ACC112 (cell line): ENCODE results near the gene TRAPPC5.

Experiments used
- H2AFZ ChIP-seq: fragments of 200-600 bp; sonication (generic); one replicate; pipeline ENCODE4 v1.6.0; 2017; ENCODE audit warnings: antibody characterized with exemption, low read length; ENCODE audit not compliant: unreplicated experiment
- H3K27ac ChIP-seq: fragments of 200-600 bp; sonication (generic); 2 replicates; pipeline ENCODE4 v1.5.1; 2014; ENCODE audit warnings: low read depth, mild to moderate bottlenecking, antibody characterized with exemption, low read length, moderate library complexity
- H3K27me3 ChIP-seq: fragments of 200-600 bp; sonication (generic); 2 replicates; pipeline ENCODE4 v1.6.1; 2014; ENCODE audit warnings: mild to moderate bottlenecking, antibody characterized with exemption, low read length, moderate library complexity, mixed read lengths; ENCODE audit not compliant: insufficient read depth
- H3K36me3 ChIP-seq: fragments of 200-600 bp; sonication (generic); 2 replicates; pipeline ENCODE4 v1.6.1; 2016; ENCODE audit warnings: mild to moderate bottlenecking, antibody characterized with exemption, low read length, moderate library complexity, mixed read lengths; ENCODE audit not compliant: insufficient read depth
- H3K4me1 ChIP-seq: fragments of 200-600 bp; sonication (generic); one replicate; pipeline ENCODE4 v1.6.1; 2016; ENCODE audit warnings: low read length, mixed read lengths; ENCODE audit not compliant: insufficient read depth, unreplicated experiment, control insufficient read depth
- H3K4me3 ChIP-seq: fragments of 200-600 bp; sonication (generic); 2 replicates; pipeline ENCODE4 v1.5.1; 2014; ENCODE audit warnings: mild to moderate bottlenecking, low read depth, low read length
- H3K79me2 ChIP-seq: fragments of 200-600 bp; sonication (generic); one replicate; pipeline ENCODE4 v1.6.0; 2016; ENCODE audit warnings: low read length; ENCODE audit not compliant: control insufficient read depth, unreplicated experiment, insufficient read depth

The TRAPPC5 gene

DNA sequence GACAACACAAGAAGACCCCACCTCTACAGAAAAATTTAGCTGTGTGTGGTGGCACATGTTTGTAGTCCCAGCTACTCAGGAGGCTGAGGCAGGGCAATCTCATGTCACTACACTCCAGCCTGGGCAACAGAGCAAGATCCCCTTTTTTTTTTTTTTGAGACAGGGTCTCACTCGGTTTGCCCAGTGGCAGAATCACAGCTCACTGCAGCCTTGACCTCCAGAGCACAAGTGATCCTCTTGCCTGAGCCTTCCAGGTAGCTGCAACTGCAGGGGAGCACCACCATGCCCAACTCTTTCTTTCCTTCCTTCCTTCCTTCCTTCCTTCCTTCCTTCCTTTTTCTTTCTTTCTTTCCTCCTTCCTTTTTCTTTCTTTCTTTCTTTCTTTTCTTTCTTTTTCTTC is 55.5 kb downstream of the TRAPPC5 start:
- Histone ChIP-seq H2AFZ (no peak overlapping the region), H3K27ac (no peak overlapping the region), H3K4me3 (no peak overlapping the region), H3K4me1 (no peaks in the 10 kb centered on the region), H3K36me3 (no peaks in the 10 kb centered on the region), H3K27me3 (peaks cover 47% of the 10 kb centered on the region), H3K79me2 (no peaks in the 10 kb centered on the region)

DNA sequence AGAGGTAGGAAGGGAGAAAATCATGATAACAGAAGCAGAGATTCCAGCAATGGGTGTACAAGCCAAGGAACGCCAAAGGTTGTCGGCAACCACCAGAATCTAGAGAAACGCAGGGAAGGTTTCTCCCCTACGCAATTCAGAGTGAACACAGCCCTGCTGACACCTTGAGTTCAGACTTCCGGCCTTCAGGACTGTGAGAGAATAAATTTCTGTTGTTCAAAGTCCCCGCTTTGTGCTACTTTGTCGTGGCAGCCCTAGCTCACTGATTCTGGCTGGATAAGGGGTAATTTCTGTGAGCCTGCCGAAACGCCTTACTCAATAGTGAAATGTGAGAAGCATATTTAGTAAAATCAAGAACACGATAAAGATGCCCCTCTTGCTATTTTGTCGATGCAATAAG is 56.6 kb downstream of the TRAPPC5 start:
- no peak overlapping the region for H3K27ac ChIP-seq
- no peak overlapping the region for H2AFZ ChIP-seq
- H3K36me3 ChIP-seq: no peaks in the 10 kb centered on the region
- no peaks in the 10 kb centered on the region for H3K79me2 ChIP-seq
- H3K27me3 ChIP-seq: peaks cover 37% of the 10 kb centered on the region
- H3K4me1 ChIP-seq: no peaks in the 10 kb centered on the region
- no peak overlapping the region for H3K4me3 ChIP-seq
